GM23338 (cell line): Measurements from ENCODE around the gene TCP11L1. TPM values are rescaled to one million over a fixed set of nuclear protein-coding genes. Genes with fewer than 3 reads are reported as not detected.

Source experiments
- ATAC-seq: fragments of 200-7000 bp; cut with Tn5 transposase; 3 replicates; pipeline ENCODE4 v1.9.1; 2020
- DNase-seq: peaks from one replicate; pipeline ENCODE4 v3.0.0-alpha.2; 2015; ENCODE audit warnings: low spot score
- H2AFZ ChIP-seq: fragments of 200-600 bp; sonication (generic); 2 replicates; pipeline ENCODE4 v1.8.0; 2016; ENCODE audit warnings: antibody characterized with exemption, mild to moderate bottlenecking, moderate library complexity
- H3F3A ChIP-seq: fragments of 200-600 bp; sonication (generic); replicated peaks from 2 replicates; pipeline ENCODE4 v1.8.0; 2017; ENCODE audit warnings: antibody characterized with exemption, mixed run types, low read depth
- H3K27ac ChIP-seq: fragments of 200-600 bp; sonication (generic); 2 replicates; pipeline ENCODE4 v1.6.1; 2016; ENCODE audit warnings: low read depth
- H3K27me3 ChIP-seq: fragments of 200-600 bp; sonication (generic); 2 replicates; pipeline ENCODE4 v1.8.0; 2016; ENCODE audit warnings: mild to moderate bottlenecking, mixed run types, moderate library complexity; ENCODE audit not compliant: insufficient read depth
- H3K36me3 ChIP-seq: fragments of 200-600 bp; sonication (generic); 2 replicates; pipeline ENCODE4 v1.8.0; 2016; ENCODE audit warnings: mild to moderate bottlenecking; ENCODE audit not compliant: insufficient read depth
- H3K4me1 ChIP-seq: fragments of 200-600 bp; sonication (generic); 2 replicates; pipeline ENCODE4 v1.8.0; 2016; ENCODE audit warnings: mild to moderate bottlenecking, moderate library complexity; ENCODE audit not compliant: insufficient read depth
- H3K4me2 ChIP-seq: fragments of 200-600 bp; sonication (generic); 2 replicates; pipeline ENCODE4 v1.7.1; 2017; ENCODE audit warnings: mixed run types
- H3K4me3 ChIP-seq: fragments of 200-600 bp; sonication (generic); 2 replicates; pipeline ENCODE4 v1.6.1; 2016; ENCODE audit warnings: mixed run types
- H3K79me2 ChIP-seq: fragments of 200-600 bp; sonication (generic); replicated peaks from 2 replicates; pipeline ENCODE4 v1.8.0; 2017; ENCODE audit warnings: mild to moderate bottlenecking; ENCODE audit not compliant: insufficient read depth
- H3K9me2 ChIP-seq: fragments of 200-600 bp; sonication (generic); 2 replicates; pipeline ENCODE4 v1.8.0; 2017; ENCODE audit not compliant: insufficient read depth
- H4K20me1 ChIP-seq: fragments of 200-600 bp; sonication (generic); replicated peaks from 2 replicates; pipeline ENCODE4 v1.8.0; 2017; ENCODE audit warnings: mild to moderate bottlenecking; ENCODE audit not compliant: insufficient read depth
- H3K27ac Mint-ChIP-seq: 2 replicates; pipeline ENCODE4 v1.8.0; 2020; ENCODE audit warnings: inconsistent platforms, mild to moderate bottlenecking, moderate library complexity, mixed read lengths
- H3K27me3 Mint-ChIP-seq: 3 replicates; pipeline ENCODE4 v1.8.0; 2022; ENCODE audit warnings: low read depth, mild to moderate bottlenecking, moderate library complexity, mixed read lengths, inconsistent platforms; ENCODE audit not compliant: insufficient read depth, poor library complexity
- H3K36me3 Mint-ChIP-seq: 3 replicates; pipeline ENCODE4 v1.8.0; 2021; ENCODE audit warnings: low read depth, mild to moderate bottlenecking, inconsistent platforms, moderate library complexity, mixed read lengths
- H3K4me1 Mint-ChIP-seq: 3 replicates; pipeline ENCODE4 v1.8.0; 2020; ENCODE audit warnings: mild to moderate bottlenecking, inconsistent platforms, mixed read lengths
- H3K4me3 Mint-ChIP-seq: 3 replicates; pipeline ENCODE4 v1.8.0; 2021; ENCODE audit warnings: moderate library complexity, mild to moderate bottlenecking, inconsistent platforms, mixed read lengths
- H3K9me3 Mint-ChIP-seq: 3 replicates; pipeline ENCODE4 v1.8.0; 2020; ENCODE audit warnings: moderate library complexity, mild to moderate bottlenecking, inconsistent platforms, mixed read lengths
- CREB1 ChIP-seq: fragments of 250-450 bp; sonication (Bioruptor Pico); IDR thresholded peaks from 2 replicates; pipeline ENCODE4 v1.5.0; 2020; ENCODE audit warnings: low read depth, mild to moderate bottlenecking, moderate library complexity
- CTCF ChIP-seq, 2 experiments: fragments of 200-600 bp in 1 of 2; sonication (generic) in 1 of 2; conservative IDR thresholded peaks; 2 replicates each; pipeline versions ENCODE4 v1.5.1 to v1.6.1; 2016 to 2017; ENCODE audit warnings: antibody characterized with exemption in 2 of 2, low read depth in 2 of 2, mild to moderate bottlenecking in 2 of 2, moderate library complexity in 1 of 2
- EZH2 ChIP-seq: fragments of 200-600 bp; sonication (generic); IDR thresholded peaks from one replicate; pipeline ENCODE4 v1.8.0; 2017; ENCODE audit warnings: antibody characterized with exemption, mild to moderate bottlenecking, low read depth; ENCODE audit not compliant: unreplicated experiment
- EZH2phosphoT487 ChIP-seq: fragments of 200-600 bp; sonication (generic); IDR thresholded peaks from one replicate; pipeline ENCODE4 v1.8.1; 2018; ENCODE audit warnings: antibody characterized with exemption; ENCODE audit not compliant: unreplicated experiment
- JUNB ChIP-seq: IDR thresholded peaks from one replicate; pipeline ENCODE4 v1.6.1; 2016; ENCODE audit warnings: antibody characterized with exemption; ENCODE audit not compliant: unreplicated experiment
- NANOG ChIP-seq: IDR thresholded peaks from 2 replicates; pipeline ENCODE4 v1.6.1; 2016; ENCODE audit warnings: antibody characterized with exemption, borderline replicate concordance
- POLR2AphosphoS5 ChIP-seq: IDR thresholded peaks from 2 replicates; pipeline ENCODE4 v1.6.1; 2016; ENCODE audit warnings: antibody characterized with exemption, low read depth
- STAT1 ChIP-seq: IDR thresholded peaks from one replicate; pipeline ENCODE4 v1.6.1; 2016; ENCODE audit warnings: antibody characterized with exemption; ENCODE audit not compliant: unreplicated experiment
- ZNF114 ChIP-seq: fragments of 250-450 bp; sonication (Bioruptor Pico); IDR thresholded peaks from 2 replicates; pipeline ENCODE4 v1.5.0; 2020; ENCODE audit warnings: mild to moderate bottlenecking, moderate library complexity
- ZNF331 ChIP-seq: fragments of 250-450 bp; sonication (Bioruptor Pico); IDR thresholded peaks from 2 replicates; pipeline ENCODE4 v1.5.0; 2020; ENCODE audit warnings: low read depth, mild to moderate bottlenecking, moderate library complexity
- ZNF462 ChIP-seq: fragments of 250-450 bp; sonication (Bioruptor Pico); IDR thresholded peaks from 2 replicates; pipeline ENCODE4 v1.5.0; 2020; ENCODE audit warnings: mild to moderate bottlenecking, moderate library complexity
- polyA plus RNA-seq: library from polyadenylated mRNA; unstranded; fragments of >200 nt; fragmentation: Nextera tagmentation; extraction: Ambion mirVana; gene quantifications from 2 replicates; pipeline ENCODE4 v1.2.1, GENCODE V29; 2016
- total RNA-seq: library from RNA; depleted of rRNA; stranded (reverse); fragments of >200 nt; shearing (Covaris generic); gene quantifications from 2 replicates; pipeline ENCODE4 v1.2.3, GENCODE V29; 2014
- TF ChIP-seq, protein P1 (sequence below): IDR thresholded peaks from one replicate; pipeline ENCODE4 v1.6.1; 2018; ENCODE audit warnings: antibody characterized with exemption; ENCODE audit not compliant: unreplicated experiment
- TF ChIP-seq, protein P2 (sequence below): IDR thresholded peaks from 2 replicates; pipeline ENCODE4 v1.6.1; 2016; ENCODE audit warnings: antibody characterized with exemption

TCP11L1 gene
- total and polyA plus RNA-seq, 2 experiments from 2014 or later, result 5.0 to 39.0 TPM

DNA sequence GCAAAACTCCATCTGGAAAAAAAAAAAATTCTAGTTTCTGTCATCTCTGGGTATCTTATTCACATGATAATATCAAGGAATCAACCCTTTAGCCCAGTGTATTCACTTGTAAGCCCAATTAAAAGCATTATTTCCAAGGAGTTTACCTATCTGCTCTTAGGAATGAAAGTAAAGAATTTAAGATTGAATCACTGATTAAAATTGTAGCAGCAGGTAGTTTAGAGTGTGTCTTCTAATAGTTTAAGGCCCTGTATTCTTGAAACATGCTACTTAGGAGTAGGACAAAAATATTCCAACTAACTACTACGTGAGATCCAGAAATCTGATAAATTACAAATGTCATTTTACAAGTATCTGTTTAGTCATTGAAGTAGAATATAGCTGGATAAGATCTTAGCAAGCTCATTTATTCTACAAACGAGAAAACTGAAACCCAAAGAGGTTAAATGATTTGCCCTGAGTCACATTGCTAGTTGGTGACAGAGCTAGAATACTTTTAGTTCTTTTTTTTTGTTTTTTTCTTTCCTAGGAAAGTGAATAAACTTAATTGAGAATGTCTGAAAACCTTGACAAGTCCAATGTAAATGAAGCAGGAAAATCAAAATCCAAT, 4.0 kb downstream of the TCP11L1 start:
- Histone ChIP-seq H3K9me2 (no peaks in the 10 kb centered on the region), H3K27ac (no peak overlapping the region), H4K20me1 (no peaks in the 10 kb centered on the region), H3K27me3 (no peaks in the 10 kb centered on the region), H3K36me3 (peaks cover 9% of the 10 kb centered on the region; the same call in 1 of the 2 replicates), H3K4me1 (peaks cover 10% of the 10 kb centered on the region), H2AFZ (no peak overlapping the region), H3K4me3 (no peak overlapping the region), H3K79me2 (no peaks in the 10 kb centered on the region; the same call in none of the 2 replicates), H3K4me2 (no peak overlapping the region), H3F3A (no peaks in the 10 kb centered on the region; the same call in 1 of the 2 replicates)
- no peak for TF ChIP-seq POLR2AphosphoS5
- TF ChIP-seq, protein P1, sequence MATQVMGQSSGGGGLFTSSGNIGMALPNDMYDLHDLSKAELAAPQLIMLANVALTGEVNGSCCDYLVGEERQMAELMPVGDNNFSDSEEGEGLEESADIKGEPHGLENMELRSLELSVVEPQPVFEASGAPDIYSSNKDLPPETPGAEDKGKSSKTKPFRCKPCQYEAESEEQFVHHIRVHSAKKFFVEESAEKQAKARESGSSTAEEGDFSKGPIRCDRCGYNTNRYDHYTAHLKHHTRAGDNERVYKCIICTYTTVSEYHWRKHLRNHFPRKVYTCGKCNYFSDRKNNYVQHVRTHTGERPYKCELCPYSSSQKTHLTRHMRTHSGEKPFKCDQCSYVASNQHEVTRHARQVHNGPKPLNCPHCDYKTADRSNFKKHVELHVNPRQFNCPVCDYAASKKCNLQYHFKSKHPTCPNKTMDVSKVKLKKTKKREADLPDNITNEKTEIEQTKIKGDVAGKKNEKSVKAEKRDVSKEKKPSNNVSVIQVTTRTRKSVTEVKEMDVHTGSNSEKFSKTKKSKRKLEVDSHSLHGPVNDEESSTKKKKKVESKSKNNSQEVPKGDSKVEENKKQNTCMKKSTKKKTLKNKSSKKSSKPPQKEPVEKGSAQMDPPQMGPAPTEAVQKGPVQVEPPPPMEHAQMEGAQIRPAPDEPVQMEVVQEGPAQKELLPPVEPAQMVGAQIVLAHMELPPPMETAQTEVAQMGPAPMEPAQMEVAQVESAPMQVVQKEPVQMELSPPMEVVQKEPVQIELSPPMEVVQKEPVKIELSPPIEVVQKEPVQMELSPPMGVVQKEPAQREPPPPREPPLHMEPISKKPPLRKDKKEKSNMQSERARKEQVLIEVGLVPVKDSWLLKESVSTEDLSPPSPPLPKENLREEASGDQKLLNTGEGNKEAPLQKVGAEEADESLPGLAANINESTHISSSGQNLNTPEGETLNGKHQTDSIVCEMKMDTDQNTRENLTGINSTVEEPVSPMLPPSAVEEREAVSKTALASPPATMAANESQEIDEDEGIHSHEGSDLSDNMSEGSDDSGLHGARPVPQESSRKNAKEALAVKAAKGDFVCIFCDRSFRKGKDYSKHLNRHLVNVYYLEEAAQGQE, result no peak
- no peak for TF ChIP-seq CTCF (conservative IDR thresholded peaks at IDR 0.05; ENCODE audit: low read depth in 2 of 2)
- no peak for TF ChIP-seq ZNF331
- TF ChIP-seq CREB1 (CRISPR knock-in tag), result no peak
- no peak for TF ChIP-seq EZH2phosphoT487
- no peak for TF ChIP-seq ZNF114
- TF ChIP-seq, protein P2, sequence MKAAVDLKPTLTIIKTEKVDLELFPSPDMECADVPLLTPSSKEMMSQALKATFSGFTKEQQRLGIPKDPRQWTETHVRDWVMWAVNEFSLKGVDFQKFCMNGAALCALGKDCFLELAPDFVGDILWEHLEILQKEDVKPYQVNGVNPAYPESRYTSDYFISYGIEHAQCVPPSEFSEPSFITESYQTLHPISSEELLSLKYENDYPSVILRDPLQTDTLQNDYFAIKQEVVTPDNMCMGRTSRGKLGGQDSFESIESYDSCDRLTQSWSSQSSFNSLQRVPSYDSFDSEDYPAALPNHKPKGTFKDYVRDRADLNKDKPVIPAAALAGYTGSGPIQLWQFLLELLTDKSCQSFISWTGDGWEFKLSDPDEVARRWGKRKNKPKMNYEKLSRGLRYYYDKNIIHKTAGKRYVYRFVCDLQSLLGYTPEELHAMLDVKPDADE, result no peak
- no peak for TF ChIP-seq NANOG
- no peak for TF ChIP-seq JUNB
- TF ChIP-seq ZNF462 (CRISPR knock-in tag), result no peak
- TF ChIP-seq EZH2, result no peak
- TF ChIP-seq STAT1, result no peak
- Mint-ChIP-seq H3K4me3 (no peak overlapping the region), H3K36me3 (peaks cover 39% of the 10 kb centered on the region), H3K27ac (no peak overlapping the region), H3K9me3 (peaks cover 5% of the 10 kb centered on the region; the same call in 2 of the 3 replicates), H3K4me1 (peaks cover 12% of the 10 kb centered on the region), H3K27me3 (peaks cover 9% of the 10 kb centered on the region)
- ATAC-seq (no peak), DNase-seq (no peak)
